GM18870 (cell line): Measurements from ENCODE around the gene LYPD6B.

Experiments
- ATAC-seq: cut with Tn5 transposase; IDR thresholded peaks from one replicate; pipeline ENCODE4 v1.9.1; 2021; ENCODE audit warnings: moderate library complexity; ENCODE audit not compliant: unreplicated experiment

LYPD6B gene

GRCh38 chr2:149038442-149039212 is at the start of gene LYPD6B:
TSS of gene LYPD6B (plus strand) at chr2:149038699. CDS start at chr2:149130949, 92,250 bp downstream.
- ATAC-seq = no peak

- peak; percentile 88 for ATAC-seq
Measured at GRCh38 chr2:148989882-148990493, 48.5 kb upstream of the LYPD6B start.

DNA sequence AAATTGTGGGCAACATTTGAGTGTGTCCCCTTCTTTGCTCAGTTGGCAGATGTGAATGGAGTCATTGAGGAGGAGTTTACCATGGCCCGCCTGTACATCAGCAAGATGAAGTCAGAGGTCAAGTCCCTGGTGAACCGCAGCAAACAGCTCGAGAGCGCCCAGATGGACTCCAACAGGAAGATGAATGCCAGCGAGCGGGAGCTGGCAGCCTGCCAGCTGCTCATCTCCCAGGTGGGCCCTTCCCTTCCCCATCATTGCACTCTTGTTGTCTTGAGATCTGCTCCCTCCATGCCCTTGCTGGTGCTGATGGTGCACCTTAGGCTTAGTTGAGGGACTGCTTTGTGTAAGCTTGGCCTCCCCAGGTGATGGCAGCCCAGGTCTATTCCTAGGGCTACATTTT is 47.5 kb upstream of the LYPD6B start:
- no peak for ATAC-seq

GRCh38 chr2:148992448-148992847 is 46.1 kb upstream of the LYPD6B start:
- ATAC-seq = no peak

DNA sequence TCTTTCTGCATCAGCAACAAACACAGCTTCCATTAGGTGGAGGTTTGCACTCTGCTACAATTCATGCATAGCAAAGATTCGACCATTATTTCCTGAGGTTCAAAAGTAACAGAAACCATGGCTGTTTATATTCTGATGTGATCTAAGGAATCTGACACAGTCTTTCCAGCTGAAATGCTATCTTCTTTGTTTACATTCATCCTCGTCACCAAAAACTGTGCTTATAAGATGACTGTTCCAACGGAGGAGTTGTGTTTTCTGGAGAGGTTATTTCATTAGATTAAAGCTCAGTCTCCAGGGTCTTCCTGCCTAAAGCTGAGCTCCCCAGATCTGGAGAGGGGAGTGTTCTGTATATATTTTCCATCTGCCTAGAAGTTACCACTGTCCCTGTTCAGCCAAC is 45.1 kb upstream of the LYPD6B start:
- no peak for ATAC-seq

DNA sequence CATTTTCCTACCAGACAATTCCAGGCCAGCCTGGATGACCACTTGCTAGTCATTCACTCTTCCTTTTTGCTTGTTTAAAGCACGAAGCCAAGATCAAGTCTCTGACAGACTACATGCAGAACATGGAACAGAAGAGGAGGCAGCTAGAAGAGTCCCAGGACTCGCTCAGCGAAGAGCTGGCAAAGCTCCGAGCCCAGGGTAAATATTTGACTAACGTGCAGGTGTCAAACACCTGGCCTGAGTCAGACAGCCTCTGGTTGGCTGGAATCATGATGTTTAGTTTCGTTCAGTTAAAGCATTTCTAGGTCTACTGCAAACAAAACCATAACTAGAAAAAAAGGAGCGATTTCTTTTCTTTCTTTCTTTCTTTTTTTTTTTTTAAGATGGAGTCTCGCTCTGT is 44.2 kb upstream of the LYPD6B start:
- ATAC-seq = no peak

DNA sequence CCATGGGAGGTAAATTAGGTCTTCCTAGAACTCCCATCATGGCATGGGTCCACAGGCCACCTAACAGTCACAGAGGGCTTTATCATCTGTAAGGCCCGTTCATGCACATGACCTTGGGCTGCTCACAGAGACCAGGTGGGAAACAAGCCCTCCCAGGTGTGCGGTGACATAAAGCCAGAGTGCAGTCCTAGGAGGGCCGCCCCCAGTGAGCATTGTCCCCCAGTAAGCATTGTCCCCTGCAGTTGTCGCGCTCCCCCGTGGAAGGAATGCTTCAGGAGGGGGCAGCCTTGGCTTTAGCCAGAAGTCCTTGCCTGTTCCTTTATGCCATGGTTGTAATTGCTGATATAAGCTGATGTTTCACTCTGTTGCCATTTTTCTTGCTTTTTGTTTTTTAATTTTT is 41.7 kb upstream of the LYPD6B start:
- no peak for ATAC-seq

DNA sequence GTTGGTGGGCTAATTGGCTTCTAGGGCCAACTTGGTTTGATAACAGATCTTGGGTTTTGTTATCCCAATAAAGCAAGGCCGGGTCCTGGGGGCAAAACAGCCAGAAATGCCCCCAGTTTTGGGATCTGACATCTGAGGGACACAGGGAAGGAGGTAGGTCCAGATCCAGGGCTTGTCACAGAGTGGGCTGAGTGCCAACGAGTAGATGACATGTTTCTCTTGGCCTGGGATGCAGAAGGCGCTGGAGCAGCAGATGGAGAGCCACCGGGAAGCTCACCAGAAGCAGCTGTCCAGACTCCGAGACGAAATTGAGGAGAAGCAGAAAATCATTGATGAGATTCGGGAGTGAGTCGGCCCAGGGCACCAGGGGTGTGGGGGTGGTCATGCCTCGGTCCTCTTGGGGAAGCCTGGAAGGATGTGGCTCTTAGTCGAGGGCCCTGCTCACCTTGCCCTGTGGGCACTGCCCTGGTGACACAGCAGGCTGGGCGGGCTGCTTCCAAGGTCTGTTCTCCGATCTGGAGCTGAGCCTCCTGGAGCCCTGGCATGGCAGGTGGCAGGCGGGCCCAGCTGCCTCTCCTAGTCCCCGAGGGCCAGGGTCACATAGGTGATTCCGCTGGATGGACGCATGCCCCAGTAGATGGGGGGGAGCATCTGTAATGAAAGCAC is 40.2 kb upstream of the LYPD6B start:
- no peak for ATAC-seq

DNA sequence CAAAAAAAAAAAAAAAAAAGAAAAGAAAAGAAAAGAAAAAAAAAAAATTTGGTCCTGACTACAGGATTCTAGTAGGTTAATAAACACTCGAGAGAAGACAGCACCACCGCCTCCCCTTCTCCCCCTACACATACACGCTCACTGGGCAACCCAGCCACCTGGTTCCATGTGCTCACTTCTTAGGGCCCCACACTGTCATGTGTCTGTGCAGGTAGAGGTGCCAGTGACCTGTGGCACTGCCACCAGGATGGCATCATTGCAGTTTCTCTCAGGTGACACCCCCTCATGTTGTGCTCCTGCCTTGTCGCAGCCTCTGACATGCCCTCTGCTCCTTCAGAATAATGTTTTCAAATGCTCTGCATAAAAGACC is 39.7 kb upstream of the LYPD6B start:
- no peak for ATAC-seq

DNA sequence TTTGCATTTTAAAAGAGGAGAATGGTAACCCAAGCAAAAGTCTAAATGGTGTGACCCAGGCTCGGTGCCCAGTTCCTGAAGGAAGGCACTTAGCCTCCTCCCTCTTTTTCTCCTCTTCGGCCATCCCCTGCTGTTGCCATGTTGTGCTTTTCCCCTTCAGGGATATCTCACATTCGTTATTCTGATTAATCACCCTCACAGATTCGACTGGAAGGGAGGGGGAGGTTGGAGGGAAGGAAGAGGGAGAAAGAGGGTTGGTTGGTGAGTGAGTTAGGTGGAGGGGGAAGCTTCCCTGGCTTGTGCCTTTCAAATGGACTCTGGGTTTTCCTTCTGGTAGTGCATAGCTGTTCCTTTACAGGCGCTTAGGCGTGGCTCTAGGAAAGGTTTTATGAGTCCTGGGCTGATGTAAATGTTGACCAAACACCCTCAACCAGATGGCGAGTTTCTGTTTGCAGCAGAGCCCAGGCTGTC is 39.0 kb upstream of the LYPD6B start:
- ATAC-seq = no peak

DNA sequence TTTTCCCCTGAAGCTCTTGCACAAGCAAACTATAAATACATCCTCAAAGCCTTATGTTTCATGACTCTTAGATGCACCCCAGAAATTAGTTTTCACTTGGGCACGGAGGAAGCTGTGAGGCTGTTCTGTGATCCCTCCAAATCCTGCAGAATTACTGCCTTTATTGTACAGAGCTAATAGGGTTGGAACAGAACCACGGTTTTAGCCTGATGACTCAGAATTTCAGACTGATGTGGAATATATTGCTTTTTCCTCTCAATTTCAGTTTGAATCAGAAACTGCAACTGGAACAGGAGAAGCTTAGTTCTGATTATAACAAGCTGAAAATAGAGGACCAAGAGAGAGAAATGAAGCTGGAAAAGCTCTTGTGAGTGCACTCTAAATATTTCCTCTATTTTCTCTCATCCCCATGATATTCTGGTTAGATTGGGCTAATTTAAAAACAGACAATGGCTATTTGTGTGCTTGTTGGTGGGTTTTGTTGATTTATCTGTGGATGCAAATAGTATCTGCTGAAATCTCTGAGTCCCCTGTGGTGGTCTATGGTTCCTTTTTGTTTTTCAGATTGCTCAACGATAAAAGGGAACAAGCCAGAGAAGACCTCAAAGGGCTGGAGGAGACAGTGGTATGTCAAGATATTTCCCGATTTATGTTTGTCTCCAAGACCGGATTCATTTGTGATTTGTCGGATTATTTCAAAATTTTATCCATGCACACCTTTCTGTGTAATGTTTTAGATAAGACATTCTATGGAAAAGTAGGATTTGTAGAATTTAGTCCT is 38.2 kb upstream of the LYPD6B start:
- no peak for ATAC-seq

- no peak for ATAC-seq
Measured at GRCh38 chr2:149001496-149001895, 37.0 kb upstream of the LYPD6B start.

GRCh38 chr2:149002378-149002890 is 36.1 kb upstream of the LYPD6B start:
- ATAC-seq = no peak

- no peak for ATAC-seq
Measured at GRCh38 chr2:149002891-149003740, 35.4 kb upstream of the LYPD6B start.

DNA sequence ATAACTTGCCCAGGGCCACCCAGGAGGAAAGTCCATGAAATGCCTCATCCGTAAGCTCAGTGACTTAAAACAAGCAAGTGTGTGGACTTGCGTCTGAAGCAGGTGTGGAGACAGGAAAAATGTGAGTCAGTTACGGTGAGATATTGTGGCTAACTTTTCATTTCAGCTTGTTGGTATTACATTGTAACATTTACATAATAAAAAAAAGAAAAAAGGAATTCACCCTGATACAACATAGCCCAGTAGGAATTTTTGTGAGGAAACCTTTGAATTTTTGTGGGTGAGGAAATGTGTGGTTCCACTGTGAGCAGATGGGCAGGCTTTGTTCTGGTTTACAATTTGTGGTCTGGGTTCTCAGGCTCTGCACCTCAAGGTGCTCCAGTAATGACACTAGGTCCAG is 33.7 kb upstream of the LYPD6B start:
- no peak for ATAC-seq

- ATAC-seq = no peak
Measured at GRCh38 chr2:149005471-149006077, 32.9 kb upstream of the LYPD6B start.

GRCh38 chr2:149006883-149007543 is 31.5 kb upstream of the LYPD6B start:
- ATAC-seq = no peak

DNA sequence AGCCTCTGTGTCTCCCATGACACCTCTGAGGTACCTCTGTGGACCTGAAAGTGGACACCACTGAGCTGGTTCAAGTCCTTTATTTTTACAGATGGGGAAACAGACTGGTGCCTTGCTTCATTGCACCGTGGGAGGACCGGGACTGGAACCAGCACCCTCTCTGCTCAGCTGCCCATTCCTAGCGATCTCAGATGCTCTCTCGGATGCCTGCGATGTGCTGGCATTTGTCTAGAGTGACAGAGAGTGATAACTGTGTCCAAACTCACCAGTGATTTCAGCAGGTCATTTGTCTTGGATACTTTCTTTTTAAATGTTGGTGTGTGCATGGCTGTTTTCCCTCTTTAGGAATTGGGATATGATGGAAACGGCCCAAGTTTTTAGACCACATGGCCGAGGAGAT is 30.1 kb upstream of the LYPD6B start:
- ATAC-seq = no peak
